ENCODE measurements around the gene KRTAP5-6.

Gene KRTAP5-6

DNA sequence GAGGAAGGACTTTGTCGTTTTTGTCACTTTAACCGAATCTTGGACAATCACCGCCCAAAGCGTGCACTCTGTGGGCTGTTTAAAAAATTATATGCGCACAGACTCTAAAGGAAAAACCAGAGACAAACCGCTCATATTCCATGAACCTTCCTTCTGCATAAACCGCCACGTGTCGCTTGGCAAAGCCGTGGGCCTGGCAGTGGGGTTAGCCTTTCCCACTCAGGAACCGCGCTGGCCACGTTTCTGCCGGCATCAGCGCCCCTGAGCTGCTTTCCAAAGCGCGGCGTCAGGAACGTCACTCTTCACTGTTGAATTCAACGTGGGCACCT lies 44.6 kb upstream of the KRTAP5-6 start (continued):
- TF ChIP-seq ZNF626 (tag by site-specific recombination; IDR thresholded peaks at IDR 0.05) (no peak), ZNF549 (tag by site-specific recombination; IDR thresholded peaks at IDR 0.05) (no peak)

DNA sequence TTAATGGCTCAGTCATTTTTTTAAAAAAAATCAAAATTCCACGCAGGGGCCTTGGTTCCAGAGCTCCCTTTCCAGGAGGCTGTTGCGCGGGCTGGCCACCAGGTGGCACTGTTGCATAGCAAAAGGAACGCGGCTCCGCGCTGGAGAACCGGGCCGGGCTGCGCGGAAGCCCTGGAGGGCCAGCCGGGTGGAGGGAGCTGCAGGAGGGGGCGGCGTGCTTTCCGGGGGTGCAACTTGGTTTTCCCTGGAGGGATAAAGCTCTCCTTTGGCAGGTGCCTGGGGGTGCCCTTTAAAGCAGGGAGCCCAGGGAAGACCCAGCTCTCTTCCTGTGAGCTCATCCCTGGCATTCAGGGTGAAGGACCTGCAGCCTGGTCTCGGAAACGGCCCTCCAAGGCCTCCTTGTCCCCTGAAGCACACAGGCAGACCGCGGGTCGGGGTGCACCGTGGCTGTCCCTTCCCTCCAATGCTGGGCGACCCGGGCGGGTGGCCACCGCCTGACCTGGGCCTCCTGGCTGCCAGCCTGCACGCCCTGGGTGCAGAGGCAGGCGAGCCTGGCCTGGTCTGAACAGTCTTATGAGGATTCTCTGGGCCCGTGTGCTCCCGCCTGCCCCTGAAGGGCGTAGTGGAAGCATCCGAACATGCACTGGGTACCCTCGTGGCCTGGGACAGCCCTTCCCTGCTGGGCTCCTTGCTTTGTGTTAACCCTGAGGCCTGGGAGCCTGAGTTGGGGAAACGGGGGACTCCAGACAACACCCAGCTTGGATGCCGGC lies 44.0 kb upstream of the KRTAP5-6 start:
- H3K4me3 ChIP-seq (ENCODE audit: low read depth, low read length), result no peak overlapping the region
- POLR2A ChIA-PET, result interaction anchor here (1.1 to 1.3 kb wide), 2 partner anchors 40 to 499 kb away, joined by 4 to 9 read pairs; no protein-coding TSS in a partner anchor
- no peaks in the 10 kb centered on the region for H3K9me3 ChIP-seq (ENCODE audit: control insufficient read depth, insufficient read depth, low read depth, low read length)

GRCh38 chr11:1653541-1654387 lies 43.2 kb upstream of the KRTAP5-6 start:
- TF ChIP-seq SCRT2 (tag by site-specific recombination; IDR thresholded peaks at IDR 0.05), result peak; percentile 39
- TF ChIP-seq, protein P1, sequence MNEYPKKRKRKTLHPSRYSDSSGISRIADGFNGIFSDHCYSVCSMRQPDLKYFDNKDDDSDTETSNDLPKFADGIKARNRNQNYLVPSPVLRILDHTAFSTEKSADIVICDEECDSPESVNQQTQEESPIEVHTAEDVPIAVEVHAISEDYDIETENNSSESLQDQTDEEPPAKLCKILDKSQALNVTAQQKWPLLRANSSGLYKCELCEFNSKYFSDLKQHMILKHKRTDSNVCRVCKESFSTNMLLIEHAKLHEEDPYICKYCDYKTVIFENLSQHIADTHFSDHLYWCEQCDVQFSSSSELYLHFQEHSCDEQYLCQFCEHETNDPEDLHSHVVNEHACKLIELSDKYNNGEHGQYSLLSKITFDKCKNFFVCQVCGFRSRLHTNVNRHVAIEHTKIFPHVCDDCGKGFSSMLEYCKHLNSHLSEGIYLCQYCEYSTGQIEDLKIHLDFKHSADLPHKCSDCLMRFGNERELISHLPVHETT (tag by site-specific recombination; IDR thresholded peaks at IDR 0.05), result no peak
- no peak for TF ChIP-seq ZNF792 (tag by site-specific recombination; IDR thresholded peaks at IDR 0.05)
- TF ChIP-seq PRDM1 (tag by site-specific recombination; IDR thresholded peaks at IDR 0.05), result peak; percentile 92
- TF ChIP-seq ZNF366 (tag by site-specific recombination; conservative IDR thresholded peaks at IDR 0.05), result 0 out of 2 replicates have a peak, but pooled peaks have one; percentile 18
- no peak for TF ChIP-seq ZNF138 (tag by site-specific recombination; IDR thresholded peaks at IDR 0.05; ENCODE audit: borderline replicate concordance)
- Histone ChIP-seq H3K36me3 (ENCODE audit: control insufficient read depth in 2 of 2, insufficient read depth in 1 of 2, low read length in 2 of 2) (no peaks in the 10 kb centered on the region), H3K9me3 (ENCODE audit: control insufficient read depth, insufficient read depth, low read depth, low read length) (no peaks in the 10 kb centered on the region), H3K4me3 (ENCODE audit: low read depth, low read length) (no peak overlapping the region), H3K4me1 (ENCODE audit: control insufficient read depth, insufficient read depth, low read length) (no peaks in the 10 kb centered on the region), H3K27ac (ENCODE audit: extremely low read depth, low read depth, low read length) (no peak overlapping the region)
- CTCF ChIA-PET, result interaction anchor here (0.5 to 6.4 kb wide), 25 partner anchors 10 to 621 kb away, joined by 3 to 138 read pairs (median 10); partner anchors contain the start of genes KRTAP5-6 and SYT8
- POLR2A ChIA-PET, result interaction anchor here (1.3 kb wide), 1 partner anchor 498 kb away, joined by 4 read pairs; no protein-coding TSS in a partner anchor

More for the DNA sequence above, 44.0 kb upstream of the KRTAP5-6 start:
- no peaks in the 10 kb centered on the region for H3K4me1 ChIP-seq (ENCODE audit: control insufficient read depth, insufficient read depth, low read length)
- TF ChIP-seq, protein P2, sequence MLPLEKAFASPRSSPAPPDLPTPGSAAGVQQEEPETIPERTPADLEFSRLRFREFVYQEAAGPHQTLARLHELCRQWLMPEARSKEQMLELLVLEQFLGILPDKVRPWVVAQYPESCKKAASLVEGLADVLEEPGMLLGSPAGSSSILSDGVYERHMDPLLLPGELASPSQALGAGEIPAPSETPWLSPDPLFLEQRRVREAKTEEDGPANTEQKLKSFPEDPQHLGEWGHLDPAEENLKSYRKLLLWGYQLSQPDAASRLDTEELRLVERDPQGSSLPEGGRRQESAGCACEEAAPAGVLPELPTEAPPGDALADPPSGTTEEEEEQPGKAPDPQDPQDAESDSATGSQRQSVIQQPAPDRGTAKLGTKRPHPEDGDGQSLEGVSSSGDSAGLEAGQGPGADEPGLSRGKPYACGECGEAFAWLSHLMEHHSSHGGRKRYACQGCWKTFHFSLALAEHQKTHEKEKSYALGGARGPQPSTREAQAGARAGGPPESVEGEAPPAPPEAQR (tag by site-specific recombination; IDR thresholded peaks at IDR 0.05), result no peak
- TF ChIP-seq ZNF585B (tag by site-specific recombination; IDR thresholded peaks at IDR 0.05) (no peak), ZFHX2 (tag by site-specific recombination; conservative IDR thresholded peaks at IDR 0.05) (peak; percentile 28; the same call in 1 of the 2 replicates), EGR2 (tag by site-specific recombination; IDR thresholded peaks at IDR 0.05; ENCODE audit: low read depth) (0 out of 2 replicates have a peak, but pooled peaks have one; percentile 12), ZNF19 (tag by site-specific recombination; IDR thresholded peaks at IDR 0.05; ENCODE audit: low read depth) (no peak), ZNF155 (tag by site-specific recombination; IDR thresholded peaks at IDR 0.05) (no peak), ZNF660 (tag by site-specific recombination; IDR thresholded peaks at IDR 0.05) (peak; percentile 52; the same call in 1 of the 2 replicates), ZNF416 (tag by site-specific recombination; IDR thresholded peaks at IDR 0.05) (no peak), GLIS2 (tag by site-specific recombination; IDR thresholded peaks at IDR 0.05) (0 out of 2 replicates have a peak, but pooled peaks have one; percentile 13), ZNF350 (tag by site-specific recombination; IDR thresholded peaks at IDR 0.05) (no peak), BCL11B (tag by site-specific recombination; IDR thresholded peaks at IDR 0.05; ENCODE audit: low read depth) (no peak), ZNF530 (tag by site-specific recombination; IDR thresholded peaks at IDR 0.05; ENCODE audit: low read depth) (no peak), ZNF785 (tag by site-specific recombination; IDR thresholded peaks at IDR 0.05) (no peak), ZNF654 (tag by site-specific recombination; IDR thresholded peaks at IDR 0.05; ENCODE audit: low read depth) (peak; percentile 75), ZNF2 (tag by site-specific recombination; IDR thresholded peaks at IDR 0.05) (no peak), GLIS1 (tag by site-specific recombination; IDR thresholded peaks at IDR 0.05) (peak; percentile 58)
- TF ChIP-seq, protein P3, sequence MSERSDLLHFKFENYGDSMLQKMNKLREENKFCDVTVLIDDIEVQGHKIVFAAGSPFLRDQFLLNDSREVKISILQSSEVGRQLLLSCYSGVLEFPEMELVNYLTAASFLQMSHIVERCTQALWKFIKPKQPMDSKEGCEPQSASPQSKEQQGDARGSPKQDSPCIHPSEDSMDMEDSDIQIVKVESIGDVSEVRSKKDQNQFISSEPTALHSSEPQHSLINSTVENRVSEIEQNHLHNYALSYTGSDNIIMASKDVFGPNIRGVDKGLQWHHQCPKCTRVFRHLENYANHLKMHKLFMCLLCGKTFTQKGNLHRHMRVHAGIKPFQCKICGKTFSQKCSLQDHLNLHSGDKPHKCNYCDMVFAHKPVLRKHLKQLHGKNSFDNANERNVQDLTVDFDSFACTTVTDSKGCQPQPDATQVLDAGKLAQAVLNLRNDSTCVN (tag by site-specific recombination; optimal IDR thresholded peaks at IDR 0.05), result peak; percentile 20
- TF ChIP-seq, protein P4, sequence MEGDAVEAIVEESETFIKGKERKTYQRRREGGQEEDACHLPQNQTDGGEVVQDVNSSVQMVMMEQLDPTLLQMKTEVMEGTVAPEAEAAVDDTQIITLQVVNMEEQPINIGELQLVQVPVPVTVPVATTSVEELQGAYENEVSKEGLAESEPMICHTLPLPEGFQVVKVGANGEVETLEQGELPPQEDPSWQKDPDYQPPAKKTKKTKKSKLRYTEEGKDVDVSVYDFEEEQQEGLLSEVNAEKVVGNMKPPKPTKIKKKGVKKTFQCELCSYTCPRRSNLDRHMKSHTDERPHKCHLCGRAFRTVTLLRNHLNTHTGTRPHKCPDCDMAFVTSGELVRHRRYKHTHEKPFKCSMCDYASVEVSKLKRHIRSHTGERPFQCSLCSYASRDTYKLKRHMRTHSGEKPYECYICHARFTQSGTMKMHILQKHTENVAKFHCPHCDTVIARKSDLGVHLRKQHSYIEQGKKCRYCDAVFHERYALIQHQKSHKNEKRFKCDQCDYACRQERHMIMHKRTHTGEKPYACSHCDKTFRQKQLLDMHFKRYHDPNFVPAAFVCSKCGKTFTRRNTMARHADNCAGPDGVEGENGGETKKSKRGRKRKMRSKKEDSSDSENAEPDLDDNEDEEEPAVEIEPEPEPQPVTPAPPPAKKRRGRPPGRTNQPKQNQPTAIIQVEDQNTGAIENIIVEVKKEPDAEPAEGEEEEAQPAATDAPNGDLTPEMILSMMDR (tag by site-specific recombination; IDR thresholded peaks at IDR 0.05), result peak; percentile 81
- H3K36me3 ChIP-seq (ENCODE audit: control insufficient read depth in 2 of 2, insufficient read depth in 1 of 2, low read length in 2 of 2), result no peaks in the 10 kb centered on the region
- CTCF ChIA-PET, result interaction anchor here (0.6 to 6.4 kb wide), 66 partner anchors 9 to 734 kb away, joined by 3 to 138 read pairs (median 5); partner anchors contain the start of genes H19, KRTAP5-6 and SYT8
- H3K27ac ChIP-seq (ENCODE audit: extremely low read depth, low read depth, low read length), result no peak overlapping the region
